ENCODE measurements around the gene CDH8.

Gene CDH8

GRCh38 chr16:62046801-62047200 is 10.6 kb upstream of the CDH8 start:
- H3K4me3 ChIP-seq (ENCODE audit: low read length): no peak overlapping the region
- TF ChIP-seq ZNF274 (IDR thresholded peaks at IDR 0.05; ENCODE audit: low read depth, low read length): no peak

GRCh38 chr16:62041401-62041800 is 5.2 kb upstream of the CDH8 start:
- TF ChIP-seq ZNF274 (IDR thresholded peaks at IDR 0.05; ENCODE audit: low read depth, low read length): no peak
- no peak overlapping the region for H3K4me3 ChIP-seq (ENCODE audit: low read length)

GRCh38 chr16:62038646-62039045 is 2.4 kb upstream of the CDH8 start:
- no peak overlapping the region for H3K4me3 ChIP-seq (ENCODE audit: low read length)
- TF ChIP-seq ZNF274 (IDR thresholded peaks at IDR 0.05; ENCODE audit: low read depth, low read length): no peak

DNA sequence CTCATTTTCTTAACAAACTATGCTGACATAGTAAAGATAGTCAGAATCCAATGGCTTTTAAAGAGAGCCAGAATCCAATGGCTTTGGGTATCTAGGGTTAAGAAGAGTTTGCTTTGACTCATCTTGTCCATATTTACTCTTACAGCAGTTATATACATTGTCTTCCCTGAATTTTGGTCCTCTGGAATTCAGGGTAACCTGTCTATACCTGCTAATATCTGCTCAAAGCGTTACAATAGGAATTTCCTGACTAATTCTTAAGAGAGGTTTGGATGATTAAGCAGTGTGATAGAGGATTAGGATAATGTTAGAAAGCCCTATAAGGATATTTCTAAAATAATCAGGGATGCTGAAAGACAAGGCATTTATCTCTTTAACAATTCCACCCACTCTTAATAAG is 2.0 kb upstream of the CDH8 start:
- H3K4me3 ChIP-seq (ENCODE audit: low read length): no peak overlapping the region
- no peak for TF ChIP-seq ZNF274 (IDR thresholded peaks at IDR 0.05; ENCODE audit: low read depth, low read length)

DNA sequence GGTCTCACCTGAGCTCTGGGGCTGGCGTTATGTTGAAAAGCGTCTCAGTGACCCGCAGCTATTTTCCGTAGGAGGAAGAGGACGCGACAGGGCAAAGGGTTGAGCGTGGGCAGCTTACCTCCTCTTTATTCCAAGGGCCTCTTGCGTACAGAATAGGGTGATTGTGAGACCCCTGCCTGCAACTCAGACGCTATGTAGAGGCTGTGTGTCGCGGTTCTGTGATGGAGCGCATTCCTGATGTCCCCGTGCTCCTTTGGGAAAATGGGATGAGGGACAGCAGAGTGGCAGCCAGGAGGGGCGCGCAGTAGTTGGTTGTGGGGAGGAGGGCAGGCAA is 531 bp upstream of the CDH8 start:
- no peak overlapping the region for H3K4me3 ChIP-seq (ENCODE audit: low read length)
- no peak for TF ChIP-seq ZNF274 (IDR thresholded peaks at IDR 0.05; ENCODE audit: low read depth, low read length)

GRCh38 chr16:62035115-62036092 is 834 bp downstream of the CDH8 start:
- H3K4me3 ChIP-seq (ENCODE audit: low read length): no peak overlapping the region
- TF ChIP-seq ZNF274 (IDR thresholded peaks at IDR 0.05; ENCODE audit: low read depth, low read length): no peak

GRCh38 chr16:62034231-62035114 is 1.8 kb downstream of the CDH8 start:
- no peak for TF ChIP-seq ZNF274 (IDR thresholded peaks at IDR 0.05; ENCODE audit: low read depth, low read length)
- H3K4me3 ChIP-seq (ENCODE audit: low read length): no peak overlapping the region

DNA sequence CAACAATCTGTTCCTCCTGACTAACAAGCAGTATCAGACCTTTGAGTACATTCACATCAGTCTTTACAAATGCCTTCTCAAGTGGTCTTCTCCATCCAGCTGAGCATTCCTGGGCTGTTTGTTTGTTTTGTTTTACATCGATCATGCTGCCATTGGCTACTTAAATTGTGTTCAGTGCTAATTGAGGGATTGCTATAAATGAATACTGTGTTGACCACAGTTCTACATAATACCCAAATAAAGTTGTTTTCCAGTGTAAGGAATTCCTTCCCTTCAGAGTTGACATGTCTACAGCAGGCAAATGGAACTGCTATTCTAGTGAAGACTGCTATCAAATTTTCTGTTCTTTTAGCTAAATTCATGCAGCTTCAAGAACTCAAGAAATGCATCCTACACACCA is 3.2 kb downstream of the CDH8 start:
- TF ChIP-seq ZNF274 (IDR thresholded peaks at IDR 0.05; ENCODE audit: low read depth, low read length): no peak
- H3K4me3 ChIP-seq (ENCODE audit: low read length): no peak overlapping the region

DNA sequence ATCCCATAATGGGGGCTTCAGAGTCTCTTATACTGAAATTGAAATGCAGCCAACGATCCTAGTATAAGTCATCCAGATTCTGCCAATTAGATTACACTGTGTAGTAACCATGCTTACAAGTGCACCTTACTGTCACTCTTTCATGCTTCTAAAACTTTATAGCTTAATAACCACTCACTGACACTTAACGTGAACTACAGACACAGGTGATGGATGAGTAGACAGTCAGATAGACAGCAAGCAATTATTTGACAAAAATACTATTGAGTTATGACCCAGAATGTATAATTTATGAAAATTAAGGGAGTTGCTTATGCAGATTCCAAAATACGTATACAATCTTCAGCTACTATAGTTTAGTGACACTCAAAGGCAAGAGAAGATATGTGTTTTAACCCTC is 6.3 kb downstream of the CDH8 start:
- no peak for TF ChIP-seq ZNF274 (IDR thresholded peaks at IDR 0.05; ENCODE audit: low read depth, low read length)
- no peak overlapping the region for H3K4me3 ChIP-seq (ENCODE audit: low read length)

DNA sequence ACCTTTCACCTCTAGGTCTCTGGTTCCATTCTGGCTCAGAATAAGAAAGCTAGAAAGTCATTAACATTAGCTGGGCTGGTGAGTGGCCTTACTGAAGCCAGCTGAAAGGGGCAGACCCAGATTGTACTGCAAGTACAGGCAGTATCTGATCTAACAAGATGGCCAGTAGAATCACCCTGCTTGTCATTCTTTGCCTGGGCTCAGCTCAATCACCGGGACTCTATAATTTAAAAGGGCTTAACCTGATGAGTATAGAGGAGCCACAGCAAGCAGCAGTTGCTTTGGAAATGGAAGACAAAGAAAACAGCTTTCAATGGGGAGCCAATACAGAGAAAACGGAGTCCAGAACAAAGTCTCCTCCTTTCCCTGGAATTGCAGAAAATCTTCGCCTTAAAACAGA is 13.6 kb downstream of the CDH8 start:
- no peak for TF ChIP-seq ZNF274 (IDR thresholded peaks at IDR 0.05; ENCODE audit: low read depth, low read length)
- no peak overlapping the region for H3K4me3 ChIP-seq (ENCODE audit: low read length)

GRCh38 chr16:62021161-62021581 is 15.1 kb downstream of the CDH8 start:
- TF ChIP-seq ZNF274 (IDR thresholded peaks at IDR 0.05; ENCODE audit: low read depth, low read length): no peak
- H3K4me3 ChIP-seq (ENCODE audit: low read length): no peak overlapping the region

- no peak for TF ChIP-seq ZNF274 (IDR thresholded peaks at IDR 0.05; ENCODE audit: low read depth, low read length)
- H3K4me3 ChIP-seq (ENCODE audit: low read length): no peak overlapping the region
These were observed 15.6 kb downstream of the CDH8 start for GRCh38 chr16:62020681-62021080.

DNA sequence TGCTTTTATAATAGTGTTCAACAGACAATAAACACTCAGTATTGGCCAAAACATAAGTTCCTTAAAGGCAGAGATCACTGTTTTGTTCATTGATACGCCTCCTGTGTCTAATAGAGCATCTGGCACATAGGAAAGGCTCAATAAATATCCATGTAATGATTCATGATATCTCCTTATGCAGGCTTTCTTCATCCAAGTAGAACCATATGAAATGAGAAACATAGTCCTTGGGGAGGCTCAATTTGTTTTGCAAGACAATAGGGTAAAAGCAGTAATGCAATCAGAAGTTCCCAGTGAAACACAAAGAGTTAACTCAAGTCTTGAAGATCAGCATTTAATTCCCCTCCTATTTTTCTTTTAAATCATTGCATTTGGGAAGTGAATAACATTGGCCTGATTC is 16.4 kb downstream of the CDH8 start:
- no peak for TF ChIP-seq ZNF274 (IDR thresholded peaks at IDR 0.05; ENCODE audit: low read depth, low read length)
- no peak overlapping the region for H3K4me3 ChIP-seq (ENCODE audit: low read length)

- no peak for TF ChIP-seq ZNF274 (IDR thresholded peaks at IDR 0.05; ENCODE audit: low read depth, low read length)
- no peak overlapping the region for H3K4me3 ChIP-seq (ENCODE audit: low read length)
These were observed 17.8 kb downstream of the CDH8 start for GRCh38 chr16:62018301-62019060.
